HCT116 (cell line): ENCODE measurements around the gene SDCCAG8. TPM values are rescaled to one million over a fixed set of nuclear protein-coding genes. Genes with fewer than 3 reads are reported as not detected.
A peak's percentile ranks its signal among the peaks of the same experiment; 100 is the strongest.

Experiments used
- ATAC-seq: fragments of 200-7000 bp; cut with Tn5 transposase; 2 replicates; pipeline ENCODE4 v1.9.1; 2020; ENCODE audit warnings: mild to moderate bottlenecking, moderate library complexity
- BruUV-seq: library from RNA; stranded (reverse); fragments of 400-500 nt; replicated peaks from 2 replicates; lab custom pipeline; 2021; lab: Mats Ljungman, UMichigan
- CTCF ChIA-PET: fragments of 300-600 bp; sonication (Branson Sonifier 250); formaldehyde crosslinking; loops from one replicate; lab custom pipeline; 2021; ENCODE audit warnings: antibody characterized with exemption; lab: Charles Lee
- POLR2A ChIA-PET: fragments of 300-600, 350-600 bp; sonication (Branson Sonifier 250); formaldehyde crosslinking; loops from one replicate; lab custom pipeline; 2021; ENCODE audit warnings: antibody characterized with exemption; lab: Charles Lee
- RAD21 ChIA-PET, 2 experiments: fragments of 300-600 bp; sonication (Branson Sonifier 250); formaldehyde crosslinking; loops; one replicate each; lab custom pipeline; 2023; ENCODE audit warnings: low total read pairs in 2 of 2; ENCODE audit not compliant: uncharacterized antibody in 2 of 2, unreplicated experiment in 2 of 2, low non-redundant PET in 1 of 2; lab: Charles Lee
- DNase-seq: peaks from one replicate; pipeline ENCODE4 v3.0.0-alpha.2; 2010; ENCODE audit warnings: low read depth, low spot score
- H2AFZ ChIP-seq: fragments of 200-600 bp; shearing (Covaris generic), sonication (generic); 2 replicates; pipeline ENCODE4 v1.6.1; 2017; ENCODE audit warnings: low read depth, mixed run types, mixed read lengths, antibody characterized with exemption, low read length; ENCODE audit not compliant: poor library complexity, severe bottlenecking
- H3K27ac ChIP-seq: 2 replicates; pipeline ENCODE4 v1.5.1; 2012; ENCODE audit warnings: low read depth, low read length
- H3K27me3 ChIP-seq: fragments of 200-600 bp; sonication (generic); 2 replicates; pipeline ENCODE4 v1.6.1; 2016; ENCODE audit warnings: mixed run types, low read length, mixed read lengths; ENCODE audit not compliant: insufficient read depth
- H3K36me3 ChIP-seq, 2 experiments: fragments of 200-500 bp in 1 of 2; fragments of 200-600 bp in 1 of 2; sonication (Bioruptor generic) in 1 of 2; sonication (generic) in 1 of 2; 2 replicates each; pipeline versions ENCODE4 v1.5.1 to v1.6.1; 2014 to 2016; ENCODE audit warnings: low read length in 2 of 2, inconsistent platforms in 1 of 2, mixed read lengths in 1 of 2, mixed run types in 1 of 2; ENCODE audit not compliant: insufficient read depth in 2 of 2, control insufficient read depth in 1 of 2
- H3K4me1 ChIP-seq, 2 experiments: fragments of 200-600 bp in 1 of 2; sonication (generic) in 1 of 2; 2 replicates each; pipeline versions ENCODE4 v1.5.1 to v1.6.1; 2012 to 2017; ENCODE audit warnings: low read length in 2 of 2, inconsistent platforms in 1 of 2, mild to moderate bottlenecking in 1 of 2, mixed read lengths in 1 of 2, mixed run types in 1 of 2, moderate library complexity in 1 of 2; ENCODE audit not compliant: insufficient read depth in 2 of 2, control insufficient read depth in 1 of 2
- H3K4me2 ChIP-seq: fragments of 200-600 bp; sonication (generic); 2 replicates; pipeline ENCODE4 v1.6.1; 2017; ENCODE audit warnings: mixed run types, low read length, mixed read lengths
- H3K4me3 ChIP-seq, 2 experiments: fragments of 200-600 bp in 1 of 2; sonication (generic) in 1 of 2; replicated peaks in 1 of 2; 2 replicates each; pipeline ENCODE4 v1.5.1; 2011 to 2016; ENCODE audit warnings: low read length in 2 of 2, control low read depth in 1 of 2, low read depth in 1 of 2, mild to moderate bottlenecking in 1 of 2, mixed read lengths in 1 of 2, mixed run types in 1 of 2
- H3K79me2 ChIP-seq: fragments of 200-600 bp; sonication (generic); 2 replicates; pipeline ENCODE4 v1.6.1; 2017; ENCODE audit warnings: mild to moderate bottlenecking, mixed run types, low read length, moderate library complexity, mixed read lengths; ENCODE audit not compliant: insufficient read depth
- H3K9ac ChIP-seq: fragments of 200-600 bp; sonication (generic); 2 replicates; pipeline ENCODE4 v1.6.1; 2016; ENCODE audit warnings: low read length, mixed read lengths
- H3K9me2 ChIP-seq: fragments of 200-600 bp; sonication (generic), shearing (Covaris generic); 2 replicates; pipeline ENCODE4 v1.6.1; 2017; ENCODE audit warnings: mixed run types, mild to moderate bottlenecking, moderate library complexity; ENCODE audit not compliant: insufficient read depth
- H3K9me3 ChIP-seq, 2 experiments: fragments of 200-500 bp in 1 of 2; fragments of 200-600 bp in 1 of 2; sonication (Bioruptor generic) in 1 of 2; sonication (generic) in 1 of 2; 2 replicates each; pipeline ENCODE4 v1.6.1; 2014 to 2017; ENCODE audit warnings: low read length in 2 of 2, mixed read lengths in 2 of 2, inconsistent platforms in 1 of 2, low read depth in 1 of 2, mild to moderate bottlenecking in 1 of 2, mixed run types in 1 of 2, moderate library complexity in 1 of 2; ENCODE audit not compliant: control insufficient read depth in 1 of 2, insufficient read depth in 1 of 2
- H4K20me1 ChIP-seq: fragments of 200-600 bp; sonication (generic), shearing (Covaris generic); 2 replicates; pipeline ENCODE4 v1.6.1; 2017; ENCODE audit warnings: mixed run types, mild to moderate bottlenecking, moderate library complexity; ENCODE audit not compliant: insufficient read depth
- CBX3 ChIP-seq: IDR thresholded peaks from 2 replicates; pipeline ENCODE4 v1.6.1; 2012; ENCODE audit warnings: low read depth
- EZH2 ChIP-seq: fragments of 200-600 bp; sonication (generic); IDR thresholded peaks from 2 replicates; pipeline ENCODE4 v1.6.1; 2017; ENCODE audit warnings: antibody characterized with exemption, mixed run types
- POLR2A ChIP-seq: IDR thresholded peaks from 2 replicates; pipeline ENCODE4 v1.7.0; 2011; ENCODE audit warnings: borderline replicate concordance; ENCODE audit not compliant: insufficient read depth, insufficient read length; ENCODE audit errors: extremely low read depth
- ZNF274 ChIP-seq: fragments of 200-500 bp; sonication (Bioruptor generic); IDR thresholded peaks from 2 replicates; pipeline ENCODE4 v1.6.1; 2014; ENCODE audit warnings: mild to moderate bottlenecking, low read depth, low read length, inconsistent platforms
- intact Hi-C: fragments of 100-400 bp; cut with micrococcal nuclease; formaldehyde crosslinking; loops from 2 replicates; pipeline ENCODE4 v1.10.0; 2022
- total RNA-seq: library from RNA; stranded (reverse); gene quantifications from one replicate; pipeline ENCODE4 v1.2.1, GENCODE V29; 2021; ENCODE audit not compliant: unreplicated experiment
- TF ChIP-seq, protein P1 (sequence below): IDR thresholded peaks from 2 replicates; pipeline ENCODE4 v1.6.1; 2012
- TF ChIP-seq, protein P2 (sequence below): IDR thresholded peaks from 2 replicates; pipeline ENCODE4 v1.6.1; 2012; ENCODE audit warnings: low read depth

Gene SDCCAG8
- total RNA-seq, 1 experiment from 2014 or later, result 38.2 TPM

DNA sequence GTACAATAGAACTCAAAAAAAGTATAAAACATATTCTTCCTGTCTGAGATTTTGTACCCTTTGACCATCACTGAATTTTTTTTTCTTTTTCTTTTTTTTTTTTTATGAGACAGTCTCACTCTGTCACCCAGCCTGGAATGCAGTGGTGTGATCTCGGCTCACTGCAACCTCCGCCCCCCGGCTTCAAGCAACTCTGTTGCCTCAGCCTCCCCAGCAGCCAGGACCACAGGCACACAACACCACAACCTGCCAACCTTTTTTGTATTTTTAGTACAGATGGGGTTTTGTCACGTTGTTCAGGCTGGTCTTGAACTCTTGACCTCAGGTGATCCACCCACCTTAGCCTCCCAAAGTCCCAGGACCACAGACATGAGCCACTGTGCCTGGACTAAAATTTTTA is 10.4 kb downstream of the SDCCAG8 start:
- H3K9ac ChIP-seq, result peak overlapping the region; percentile 61
- ATAC-seq (peak; percentile 15), DNase-seq (no peak)
- H3K79me2 ChIP-seq, result peaks cover 12% of the 10 kb centered on the region
- CTCF ChIA-PET, result no interaction called here
- H3K9me2 ChIP-seq, result no peaks in the 10 kb centered on the region
- H3K36me3 ChIP-seq, result no peaks in the 10 kb centered on the region
- H3K4me2 ChIP-seq, result peak overlapping the region; percentile 73
- RAD21 ChIA-PET, result interaction anchor here in 1 of 2 experiments (0.6 kb wide), 1 partner anchor 442 kb away, joined by 3 read pairs; no protein-coding TSS in a partner anchor
- intact Hi-C loops, result no loop called here
- TF ChIP-seq ZNF274, result no peak
- TF ChIP-seq, protein P1, sequence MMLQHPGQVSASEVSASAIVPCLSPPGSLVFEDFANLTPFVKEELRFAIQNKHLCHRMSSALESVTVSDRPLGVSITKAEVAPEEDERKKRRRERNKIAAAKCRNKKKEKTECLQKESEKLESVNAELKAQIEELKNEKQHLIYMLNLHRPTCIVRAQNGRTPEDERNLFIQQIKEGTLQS, result no peak
- TF ChIP-seq EZH2, result no peak
- TF ChIP-seq POLR2A, result no peak
- no peak for TF ChIP-seq CBX3
- TF ChIP-seq, protein P2, sequence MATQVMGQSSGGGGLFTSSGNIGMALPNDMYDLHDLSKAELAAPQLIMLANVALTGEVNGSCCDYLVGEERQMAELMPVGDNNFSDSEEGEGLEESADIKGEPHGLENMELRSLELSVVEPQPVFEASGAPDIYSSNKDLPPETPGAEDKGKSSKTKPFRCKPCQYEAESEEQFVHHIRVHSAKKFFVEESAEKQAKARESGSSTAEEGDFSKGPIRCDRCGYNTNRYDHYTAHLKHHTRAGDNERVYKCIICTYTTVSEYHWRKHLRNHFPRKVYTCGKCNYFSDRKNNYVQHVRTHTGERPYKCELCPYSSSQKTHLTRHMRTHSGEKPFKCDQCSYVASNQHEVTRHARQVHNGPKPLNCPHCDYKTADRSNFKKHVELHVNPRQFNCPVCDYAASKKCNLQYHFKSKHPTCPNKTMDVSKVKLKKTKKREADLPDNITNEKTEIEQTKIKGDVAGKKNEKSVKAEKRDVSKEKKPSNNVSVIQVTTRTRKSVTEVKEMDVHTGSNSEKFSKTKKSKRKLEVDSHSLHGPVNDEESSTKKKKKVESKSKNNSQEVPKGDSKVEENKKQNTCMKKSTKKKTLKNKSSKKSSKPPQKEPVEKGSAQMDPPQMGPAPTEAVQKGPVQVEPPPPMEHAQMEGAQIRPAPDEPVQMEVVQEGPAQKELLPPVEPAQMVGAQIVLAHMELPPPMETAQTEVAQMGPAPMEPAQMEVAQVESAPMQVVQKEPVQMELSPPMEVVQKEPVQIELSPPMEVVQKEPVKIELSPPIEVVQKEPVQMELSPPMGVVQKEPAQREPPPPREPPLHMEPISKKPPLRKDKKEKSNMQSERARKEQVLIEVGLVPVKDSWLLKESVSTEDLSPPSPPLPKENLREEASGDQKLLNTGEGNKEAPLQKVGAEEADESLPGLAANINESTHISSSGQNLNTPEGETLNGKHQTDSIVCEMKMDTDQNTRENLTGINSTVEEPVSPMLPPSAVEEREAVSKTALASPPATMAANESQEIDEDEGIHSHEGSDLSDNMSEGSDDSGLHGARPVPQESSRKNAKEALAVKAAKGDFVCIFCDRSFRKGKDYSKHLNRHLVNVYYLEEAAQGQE, result no peak
- peaks cover 27 to 60% of the 10 kb centered on the region in 2 experiments for H3K4me1 ChIP-seq
- H4K20me1 ChIP-seq, result no peaks in the 10 kb centered on the region
- H3K9me3 ChIP-seq, result no peaks in the 10 kb centered on the region
- POLR2A ChIA-PET, result interaction anchor here (3.2 kb wide), 1 partner anchor 11 kb away, joined by 23 read pairs; the partner anchor contains the start of genes CEP170 and SDCCAG8
- no peaks in the 10 kb centered on the region for H3K27me3 ChIP-seq
- BruUV-seq, result no TSS peak
- peak overlapping the region; percentile 44 to 51 for H3K4me3 ChIP-seq
- peak overlapping the region; percentile 94 for H3K27ac ChIP-seq
- H2AFZ ChIP-seq, result no peak overlapping the region
